HG03558 (cell line): Measurements from ENCODE around the gene PMIS2.
"Not testable (repeated sequence)": the region's sequence is repeated elsewhere in the genome, so short reads cannot be mapped to it uniquely, and the experiment has no call there.

Source experiments
- ATAC-seq: cut with Tn5 transposase; IDR thresholded peaks from one replicate; pipeline ENCODE4 v1.9.1; 2021; ENCODE audit warnings: moderate number of reproducible peaks; ENCODE audit not compliant: unreplicated experiment; ENCODE audit errors: extremely low read depth

PMIS2 gene

DNA sequence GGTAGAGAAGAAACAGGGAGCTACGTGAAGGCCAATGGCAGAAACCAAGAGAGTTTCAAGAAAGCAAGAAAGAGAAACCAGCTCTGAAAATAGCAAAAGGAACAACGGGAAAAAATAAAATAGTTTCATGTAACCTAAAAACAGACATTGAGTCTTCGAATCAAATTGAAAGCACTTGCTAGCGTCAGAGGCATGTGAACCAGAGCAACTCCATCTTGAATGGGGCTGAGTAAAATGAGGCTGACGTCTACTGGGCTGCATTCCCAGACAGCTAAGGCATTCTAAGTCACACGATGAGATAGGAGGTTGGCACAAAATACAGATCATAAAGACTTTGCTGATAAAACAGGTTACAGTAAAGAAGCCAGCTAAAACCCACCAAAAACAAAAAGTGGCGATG is 7.3 kb upstream of the PMIS2 start:
- no peak for ATAC-seq

DNA sequence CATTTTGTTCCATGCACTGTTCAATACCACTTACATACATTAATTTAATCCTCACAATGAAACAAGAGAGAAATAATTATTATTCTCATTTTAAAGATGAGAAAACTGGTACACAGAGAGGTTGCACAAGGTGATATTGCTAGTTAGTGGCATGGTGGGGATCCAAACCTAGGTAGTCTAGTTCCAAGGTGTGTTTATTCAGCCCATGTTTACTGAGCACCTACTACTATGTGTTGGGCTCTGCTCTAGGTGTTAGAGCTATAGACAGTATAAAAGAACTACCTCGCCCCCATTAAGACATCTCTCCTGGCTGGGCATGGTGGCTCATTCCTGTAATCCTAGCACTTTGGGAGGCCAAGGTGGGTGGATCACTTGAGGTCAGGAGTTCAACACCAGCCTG is 3.2 kb upstream of the PMIS2 start:
- no peak for ATAC-seq

DNA sequence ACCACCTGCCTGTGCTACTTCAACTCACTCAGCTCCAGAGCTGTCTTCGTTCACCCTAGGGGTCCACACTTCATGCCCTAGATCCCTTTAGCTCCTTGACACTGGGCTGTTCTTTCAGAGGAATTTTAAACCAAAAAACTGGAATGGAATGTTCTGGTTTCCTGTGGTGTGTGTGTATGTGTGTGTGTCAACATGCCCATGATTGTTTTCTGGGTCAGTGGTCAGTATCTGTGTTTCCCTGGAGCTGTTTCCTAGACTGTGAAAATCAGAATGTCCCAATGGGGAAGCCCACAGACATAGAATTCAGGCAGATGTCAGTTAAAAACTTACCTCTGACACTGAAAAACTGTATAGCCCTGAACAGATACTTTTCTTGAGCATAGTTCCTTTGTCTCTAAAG is 1.3 kb downstream of the PMIS2 start:
- ATAC-seq, result no peak

DNA sequence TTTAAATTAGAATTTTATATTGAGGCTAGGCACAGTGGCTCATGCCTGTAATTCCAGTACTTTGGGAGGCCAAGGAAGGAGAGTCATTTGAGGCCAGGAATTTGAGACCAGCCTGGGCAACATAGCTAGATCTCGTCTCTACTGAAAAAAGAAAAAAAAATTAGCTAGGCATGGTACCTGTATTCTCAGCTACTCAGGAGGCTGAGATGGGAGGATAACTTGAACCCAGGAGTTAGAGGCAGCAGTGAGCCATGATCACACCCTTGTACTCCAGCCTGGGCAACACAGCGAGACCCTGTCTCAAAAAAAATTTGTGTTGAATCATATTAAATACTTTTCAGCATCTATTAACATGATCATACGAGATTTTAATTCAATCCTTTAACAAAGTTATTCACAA is 4.9 kb downstream of the PMIS2 start:
- ATAC-seq, result no peak

DNA sequence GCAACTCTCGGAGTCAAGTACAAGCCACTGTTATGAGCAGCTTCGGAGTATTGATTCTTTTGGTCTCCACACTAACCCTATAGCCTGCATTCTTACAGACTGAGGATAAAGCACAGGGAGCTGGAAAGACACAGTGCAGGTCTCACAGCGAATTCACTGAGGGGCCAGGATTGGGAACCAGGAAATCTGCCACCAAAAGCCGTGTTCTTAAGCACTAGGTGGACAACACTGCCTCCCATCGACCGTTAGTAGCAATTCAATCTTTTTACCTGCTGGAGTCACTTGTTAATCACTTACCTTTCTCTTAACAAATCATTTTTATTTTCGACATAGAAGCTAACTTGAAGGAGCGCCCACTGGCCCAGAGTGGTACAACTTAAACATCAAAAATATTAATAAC is 6.3 kb downstream of the PMIS2 start:
- no peak for ATAC-seq

DNA sequence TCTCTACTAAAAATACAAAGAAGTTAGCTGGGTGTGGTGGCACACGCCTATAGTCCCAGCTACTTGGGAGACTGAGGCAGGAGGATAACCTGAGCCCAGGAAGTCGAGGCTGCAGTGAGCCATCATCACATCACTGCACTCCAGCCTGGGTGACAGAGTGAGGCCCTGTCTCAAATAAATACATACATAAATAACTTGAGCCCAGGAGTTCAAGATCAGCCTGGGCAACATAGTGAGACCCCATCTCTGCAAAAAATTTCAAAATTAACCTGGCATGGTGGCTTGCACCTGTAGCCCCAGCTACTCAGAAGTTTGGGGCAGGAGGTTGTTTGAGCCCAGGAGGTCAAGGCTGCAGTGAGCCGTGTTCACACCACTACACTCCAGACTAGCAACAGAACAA is 9.1 kb downstream of the PMIS2 start:
- ATAC-seq, result not testable (repeated sequence)

DNA sequence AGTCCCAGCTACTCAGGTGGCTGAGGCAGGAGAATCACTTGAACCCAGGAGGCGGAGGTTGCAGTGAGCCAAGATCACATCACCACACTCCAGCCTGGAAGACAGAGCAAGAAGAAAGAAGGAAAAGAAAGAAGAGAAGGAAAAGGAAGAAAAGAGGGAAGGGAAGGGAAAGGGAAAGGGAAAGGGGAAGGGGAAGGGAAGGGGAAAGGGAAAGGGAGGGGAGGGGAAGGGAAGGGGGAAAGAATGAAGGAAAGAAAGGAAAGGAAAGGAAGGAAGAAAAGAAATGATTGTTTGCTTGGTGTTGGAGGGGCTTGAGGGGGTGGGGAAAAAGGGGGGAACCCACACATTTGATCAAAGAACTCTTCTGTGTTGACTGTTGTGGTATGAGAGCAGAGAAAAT is 10.0 kb downstream of the PMIS2 start:
- no peak for ATAC-seq

DNA sequence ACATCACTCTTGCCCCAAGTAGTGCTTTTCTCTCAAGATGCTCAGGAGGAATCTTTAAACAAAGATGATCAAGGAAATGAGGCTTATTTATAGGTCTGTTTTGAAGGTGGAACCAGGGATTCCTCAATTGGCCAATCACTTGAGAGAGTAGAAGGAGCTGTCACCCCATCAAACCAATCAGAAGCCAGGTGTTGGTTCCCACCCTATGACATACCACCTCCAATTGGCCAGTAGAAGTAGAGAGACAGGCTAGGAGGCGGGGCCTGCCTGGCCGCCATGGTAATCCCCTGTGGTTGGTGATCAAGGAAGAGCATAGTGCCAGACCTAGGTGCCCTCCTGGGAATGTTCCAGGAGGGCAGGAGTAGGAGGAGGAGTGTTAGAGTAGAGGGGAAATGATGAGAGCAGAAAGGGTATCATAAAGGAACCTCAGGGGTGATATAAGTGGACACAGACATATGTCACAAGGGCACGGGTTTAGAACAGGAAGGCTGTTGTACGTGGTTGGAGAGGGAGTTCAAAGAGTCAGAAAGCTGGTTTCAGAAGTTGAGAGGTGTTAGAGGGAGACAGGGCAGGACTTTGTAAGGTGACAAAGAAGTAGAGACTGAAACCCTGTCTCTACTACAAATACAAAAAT is 10.5 kb downstream of the PMIS2 start:
- no peak for ATAC-seq

DNA sequence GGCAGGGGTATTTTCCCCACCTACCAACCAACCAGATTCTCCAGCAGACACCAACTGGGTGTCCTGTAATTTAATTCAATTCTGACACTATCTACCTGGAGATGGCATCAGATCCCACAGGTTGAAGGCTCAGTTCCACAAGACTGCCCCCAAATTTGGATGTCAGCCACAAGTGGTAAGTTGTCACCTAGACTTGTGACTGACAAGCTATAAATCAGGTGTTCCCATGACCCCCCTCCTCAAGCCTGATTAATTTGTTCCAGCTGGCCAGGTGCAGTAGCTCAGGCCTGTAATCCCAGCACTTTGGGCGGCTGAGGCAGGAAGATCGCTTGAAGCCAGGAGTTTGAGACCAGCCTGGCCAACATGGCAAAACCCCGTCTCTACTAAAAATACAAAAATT is 16.0 kb downstream of the PMIS2 start:
- ATAC-seq, result no peak

DNA sequence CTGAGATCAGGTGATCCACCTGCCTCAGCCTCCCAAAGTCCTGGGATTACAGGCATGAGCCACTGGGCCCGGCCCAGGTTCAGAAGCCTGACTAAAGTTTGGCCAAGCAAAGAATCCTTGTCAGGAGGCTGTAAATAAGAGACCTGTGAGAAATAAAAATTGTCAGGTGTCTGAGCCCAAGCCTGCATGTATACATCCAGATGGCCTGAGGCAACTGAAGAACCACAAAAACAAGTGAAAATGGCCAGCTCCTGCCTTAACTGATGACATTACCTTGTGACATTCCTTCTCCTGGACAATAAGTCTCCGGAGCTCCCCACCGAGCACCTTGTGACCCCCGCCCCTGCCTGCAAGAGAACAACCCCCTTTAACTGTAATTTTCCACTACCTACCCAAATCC is 18.5 kb downstream of the PMIS2 start:
- not testable (repeated sequence) for ATAC-seq

DNA sequence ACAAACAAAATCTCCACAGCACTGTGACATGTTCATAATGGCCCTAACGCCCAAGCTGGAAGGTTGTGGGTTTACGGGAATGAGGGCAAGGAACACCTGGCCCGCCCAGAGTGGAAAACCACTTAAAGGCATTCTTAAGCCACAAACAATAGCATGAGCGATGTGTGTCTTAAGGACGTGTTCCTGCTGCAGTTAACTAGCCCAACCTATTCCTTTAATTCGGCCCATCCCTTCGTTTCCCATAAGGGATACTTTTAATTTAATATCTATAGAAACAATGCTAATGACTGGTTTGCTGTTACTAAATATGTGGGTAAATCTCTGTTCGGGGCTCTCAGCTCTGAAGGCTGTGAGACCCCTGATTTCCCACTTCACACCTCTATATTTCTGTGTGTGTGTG is 21.2 kb downstream of the PMIS2 start:
- ATAC-seq, result not testable (repeated sequence)

DNA sequence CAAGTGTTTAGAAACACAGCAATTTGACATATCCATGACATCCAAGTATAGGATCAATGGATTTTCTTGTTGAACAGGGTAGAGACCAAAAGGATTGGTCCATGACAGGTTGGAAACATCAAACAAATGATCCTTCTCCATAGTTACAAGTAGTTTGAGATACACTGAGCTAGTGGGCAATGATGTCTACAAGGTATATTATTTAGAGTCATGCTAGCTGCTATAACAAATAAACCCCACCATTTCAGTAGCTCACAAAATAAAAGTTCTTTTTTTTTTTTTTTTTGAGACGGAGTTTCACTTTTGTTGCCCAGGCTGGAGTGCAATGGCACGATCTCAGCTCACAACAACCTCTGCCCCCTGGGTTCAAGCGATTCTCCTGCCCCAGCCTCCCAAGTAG is 21.7 kb downstream of the PMIS2 start:
- no peak for ATAC-seq

DNA sequence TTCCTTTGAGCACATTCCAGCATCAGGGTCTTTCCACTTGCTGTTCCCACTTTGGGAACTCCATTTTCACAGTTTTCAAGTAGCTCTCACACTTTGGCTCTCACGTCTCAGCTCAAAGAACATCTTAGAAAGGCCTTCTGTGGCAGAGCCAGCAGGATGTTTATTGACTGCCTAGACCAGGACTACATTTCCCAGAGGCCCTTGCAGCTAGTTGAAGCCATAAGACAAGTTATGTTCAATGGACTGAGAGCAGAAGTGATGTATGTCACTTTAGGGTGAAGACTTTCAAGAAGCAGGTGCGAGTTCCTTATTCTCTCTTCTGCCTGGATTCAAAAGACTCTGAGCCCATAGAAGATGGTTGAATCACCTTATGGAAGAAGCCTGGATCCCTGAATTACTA is 22.3 kb downstream of the PMIS2 start:
- no peak for ATAC-seq

DNA sequence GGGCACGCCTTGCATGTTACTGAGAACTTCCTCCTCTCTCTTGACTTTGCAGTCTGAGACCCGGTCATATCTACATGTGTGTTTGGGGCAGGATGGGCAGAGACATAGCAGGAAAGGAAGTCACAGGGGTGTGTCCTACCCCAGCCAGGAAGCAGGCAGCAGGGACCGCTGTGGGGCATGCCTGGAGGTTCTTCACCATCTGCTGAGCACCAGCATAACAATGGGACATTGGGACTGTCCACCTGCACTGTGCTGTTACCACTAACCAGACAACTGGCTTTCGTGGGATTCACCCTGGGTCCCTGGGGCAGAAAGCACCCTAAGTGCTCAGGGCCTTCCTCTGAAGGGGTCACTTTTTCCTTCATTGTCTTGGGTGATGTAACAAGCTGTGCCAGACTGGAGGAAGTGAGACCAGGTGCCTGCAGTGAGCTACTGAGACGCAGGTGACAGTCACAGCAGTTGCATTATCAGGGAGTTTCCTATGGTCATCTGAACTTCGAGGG is 23.9 kb downstream of the PMIS2 start:
- ATAC-seq, result no peak

DNA sequence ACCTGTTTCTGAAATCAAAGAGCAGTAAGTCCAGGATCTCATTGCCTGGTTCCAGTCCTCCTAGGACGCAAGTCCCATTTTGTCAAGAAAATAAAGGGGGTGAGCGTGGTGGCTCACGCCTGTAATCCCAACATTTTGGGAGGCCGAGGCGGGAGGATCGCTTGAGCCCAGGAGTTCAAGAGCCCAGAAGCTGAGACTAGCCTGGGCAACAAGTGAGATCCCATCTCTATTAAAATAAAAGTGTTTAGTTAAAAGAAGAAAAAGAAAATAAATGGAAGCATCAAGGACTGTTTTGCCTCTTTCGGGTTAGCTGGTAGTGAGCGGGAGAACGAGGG is 26.2 kb downstream of the PMIS2 start:
- ATAC-seq, result no peak

DNA sequence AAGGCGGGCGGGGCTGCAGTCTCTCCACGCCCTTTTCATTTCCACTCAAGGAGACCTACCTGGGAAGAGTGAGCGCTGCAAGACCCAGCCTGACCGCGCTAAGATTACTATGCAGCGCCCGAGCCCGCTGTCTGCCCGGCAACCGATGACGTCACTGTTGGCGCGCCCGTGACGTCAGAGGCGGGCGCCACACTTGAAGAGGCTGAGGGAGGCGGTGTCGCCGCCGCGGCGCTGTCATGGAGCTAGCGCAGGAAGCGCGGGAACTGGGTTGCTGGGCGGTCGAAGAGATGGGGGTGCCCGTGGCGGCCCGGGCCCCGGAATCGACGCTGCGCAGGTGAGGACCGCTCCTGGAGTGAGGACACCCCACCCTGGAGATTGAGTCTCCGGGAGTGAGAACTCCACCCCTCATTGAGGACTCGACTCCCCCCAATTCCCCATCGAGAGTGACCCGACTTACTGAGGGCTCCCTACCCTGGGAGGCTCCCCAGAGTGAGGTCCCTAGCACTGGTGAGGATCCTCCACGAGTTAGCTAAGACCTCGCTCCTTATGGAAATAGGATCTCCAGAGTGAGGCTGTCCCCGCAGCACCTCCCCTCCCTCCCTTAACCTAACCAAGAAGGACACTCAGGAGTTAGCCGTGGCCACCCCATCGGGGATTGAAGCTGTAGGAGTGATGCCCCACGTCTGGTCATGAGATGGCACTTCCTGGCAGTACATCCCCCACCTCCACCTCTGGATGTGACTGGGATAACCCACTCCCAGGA is 26.8 kb downstream of the PMIS2 start, which contains the start of gene HAUS5:
Gene HAUS5, plus strand, starts transcription at position 177 of the 763 bp plus-strand sequence. Its CDS starts 60 bp downstream, at position 237.
- ATAC-seq, result no peak

DNA sequence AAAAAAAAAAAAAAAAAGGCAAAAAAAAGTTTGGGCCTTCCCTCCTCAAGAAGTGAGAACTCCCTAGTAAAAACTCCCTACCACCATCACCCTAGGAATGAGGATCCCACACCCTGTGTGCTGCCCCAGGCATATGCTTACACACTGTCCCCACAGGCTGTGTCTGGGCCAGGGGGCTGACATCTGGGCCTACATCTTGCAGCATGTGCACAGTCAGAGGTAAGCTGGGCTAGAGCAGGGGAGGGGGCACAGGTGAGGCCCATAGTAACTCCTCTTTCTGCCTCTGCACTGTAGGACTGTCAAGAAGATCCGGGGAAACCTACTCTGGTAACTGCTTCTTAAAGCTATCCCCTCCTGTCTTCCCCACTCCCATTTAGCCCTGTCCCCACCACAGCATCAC is 27.6 kb downstream of the PMIS2 start:
- ATAC-seq, result no peak

DNA sequence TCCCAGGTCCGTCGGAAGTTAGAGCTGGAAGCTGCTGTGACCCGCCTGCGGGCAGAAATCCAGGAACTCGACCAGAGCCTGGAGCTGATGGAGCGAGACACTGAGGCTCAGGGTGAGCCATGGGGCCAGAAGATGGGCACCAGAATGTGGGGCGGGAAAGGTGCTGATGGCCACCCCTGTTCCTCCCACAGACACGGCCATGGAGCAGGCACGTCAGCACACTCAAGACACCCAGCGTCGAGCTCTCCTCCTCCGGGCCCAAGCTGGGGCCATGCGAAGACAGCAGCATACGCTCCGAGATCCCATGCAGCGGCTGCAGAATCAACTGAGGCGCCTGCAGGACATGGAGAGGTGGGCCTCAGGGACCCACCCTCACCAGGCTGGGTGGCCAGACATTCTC is 29.1 kb downstream of the PMIS2 start:
- no peak for ATAC-seq

DNA sequence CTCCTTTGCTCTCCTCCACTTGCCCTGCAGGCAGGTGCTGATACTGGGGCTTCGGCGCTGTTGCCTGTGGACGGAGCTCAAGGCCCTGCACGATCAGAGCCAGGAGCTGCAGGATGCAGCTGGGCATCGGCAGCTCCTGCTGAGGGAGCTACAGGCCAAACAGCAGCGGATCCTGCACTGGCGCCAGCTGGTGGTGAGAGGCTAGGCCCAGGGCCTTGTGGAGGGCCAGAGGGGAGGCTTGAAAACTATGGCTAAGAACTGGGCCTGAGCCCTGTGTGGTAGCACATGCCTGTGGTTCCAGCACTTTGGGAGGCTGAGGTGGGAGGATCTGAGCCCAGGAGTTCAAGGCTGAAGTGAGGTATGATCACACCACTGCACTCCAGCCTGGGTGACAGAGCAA is 32.9 kb downstream of the PMIS2 start:
- no peak for ATAC-seq

DNA sequence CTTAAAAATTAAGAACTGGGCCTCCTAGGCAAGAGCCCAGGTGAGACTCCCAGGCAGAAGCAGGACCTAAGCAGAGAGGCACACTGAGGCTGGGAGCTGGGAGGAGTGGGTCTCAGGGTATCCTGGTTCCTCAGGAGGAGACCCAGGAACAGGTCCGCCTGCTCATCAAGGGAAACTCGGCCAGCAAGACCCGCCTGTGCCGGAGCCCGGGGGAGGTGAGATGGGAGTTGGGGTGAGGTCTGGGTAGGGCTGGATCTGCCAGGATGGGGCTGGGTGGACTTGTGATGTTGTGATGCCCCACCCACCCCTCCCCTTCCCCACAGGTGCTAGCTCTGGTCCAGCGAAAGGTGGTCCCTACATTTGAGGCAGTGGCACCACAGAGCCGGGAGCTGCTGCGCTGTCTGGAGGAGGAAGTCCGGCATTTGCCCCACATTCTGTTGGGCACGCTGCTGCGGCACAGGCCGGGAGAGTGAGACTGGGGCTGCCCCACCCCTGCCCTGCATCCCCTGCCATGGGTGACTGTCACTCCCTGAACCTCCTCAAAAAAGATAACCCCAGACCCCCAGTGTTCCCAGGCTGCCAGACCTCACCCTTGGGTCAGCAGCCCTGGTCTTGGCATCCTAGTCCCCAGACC is 33.4 kb downstream of the PMIS2 start:
- ATAC-seq, result no peak

DNA sequence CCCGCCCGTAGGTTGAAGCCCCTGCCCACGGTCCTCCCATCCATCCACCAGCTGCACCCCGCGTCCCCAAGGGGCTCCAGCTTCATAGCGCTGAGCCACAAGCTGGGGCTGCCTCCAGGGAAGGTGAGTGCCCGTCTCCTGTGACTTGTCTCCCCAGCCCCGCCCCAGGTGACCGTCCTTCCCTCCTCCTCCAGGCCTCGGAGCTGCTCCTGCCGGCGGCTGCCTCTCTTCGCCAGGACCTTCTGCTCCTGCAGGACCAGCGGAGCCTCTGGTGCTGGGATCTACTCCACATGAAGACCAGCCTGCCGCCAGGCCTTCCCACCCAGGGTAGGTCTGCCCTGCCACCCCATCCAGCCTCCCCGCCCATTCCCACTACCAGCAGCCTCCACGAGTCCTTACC is 34.0 kb downstream of the PMIS2 start:
- ATAC-seq, result no peak

DNA sequence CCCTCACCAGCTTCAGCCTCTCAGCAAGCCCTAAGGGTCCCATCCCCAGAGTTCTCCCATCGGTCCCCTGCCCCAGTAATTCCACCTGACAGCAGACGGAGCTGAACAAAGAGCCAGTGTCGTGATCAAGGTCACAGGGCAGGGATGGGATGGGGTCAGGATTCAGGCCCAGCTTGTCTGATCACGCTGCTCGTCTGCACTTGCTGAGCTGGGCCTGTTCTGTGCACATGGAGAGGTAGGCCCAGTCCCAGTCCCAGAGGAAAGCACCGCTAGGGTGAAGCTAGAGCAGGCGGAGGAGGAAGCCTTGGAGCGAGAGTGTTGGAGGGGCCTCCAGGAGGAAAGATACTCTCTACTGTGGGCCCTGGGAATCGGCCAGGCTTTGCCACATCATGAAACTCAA is 35.7 kb downstream of the PMIS2 start:
- ATAC-seq, result no peak
